Fibroblast of gingiva (primary cell): ENCODE measurements around the gene PRKG1.
A peak's percentile ranks its signal among the peaks of the same experiment; 100 is the strongest.
"Not testable (repeated sequence)": the region's sequence is repeated elsewhere in the genome, so short reads cannot be mapped to it uniquely, and the experiment has no call there.

Source experiments
- DNase-seq: peaks from one replicate; pipeline ENCODE4 v3.0.0-alpha.2; 2011; ENCODE audit warnings: low read depth

The PRKG1 gene

DNA sequence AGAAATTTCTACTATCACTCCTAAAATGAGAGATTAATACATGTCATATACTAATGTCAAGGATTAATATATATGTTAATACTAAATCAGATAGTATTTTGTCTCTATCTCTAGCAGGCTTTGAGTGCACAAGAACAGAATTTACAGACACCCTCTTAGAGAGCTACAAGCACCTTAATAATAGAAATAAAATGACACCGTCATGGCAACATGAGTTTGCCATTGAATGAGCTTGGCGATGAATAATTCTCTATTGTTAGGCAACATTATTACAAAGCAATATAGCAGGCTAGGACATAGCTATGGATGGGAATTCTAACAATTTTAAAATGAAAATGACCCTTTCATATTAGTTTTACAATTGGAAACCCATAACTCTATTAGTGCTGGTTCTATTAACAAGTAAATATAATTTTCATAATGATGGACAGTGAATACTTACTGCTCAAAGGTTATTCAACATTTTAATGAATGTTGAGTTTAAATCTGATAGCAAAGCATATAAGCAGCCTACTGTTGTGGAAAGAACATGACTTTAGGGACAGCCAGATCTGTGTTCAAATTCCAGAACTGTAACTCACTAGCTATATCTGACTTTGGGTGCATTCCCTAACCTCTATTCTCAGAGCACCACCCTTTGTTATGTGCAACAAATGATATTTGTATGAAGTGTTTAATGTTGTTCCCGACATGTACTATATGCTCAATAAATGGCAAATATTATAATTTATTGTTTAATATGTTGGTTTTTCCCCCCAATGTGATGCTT, 1055.3 kb downstream of the PRKG1 start:
- DNase-seq = no peak

DNA sequence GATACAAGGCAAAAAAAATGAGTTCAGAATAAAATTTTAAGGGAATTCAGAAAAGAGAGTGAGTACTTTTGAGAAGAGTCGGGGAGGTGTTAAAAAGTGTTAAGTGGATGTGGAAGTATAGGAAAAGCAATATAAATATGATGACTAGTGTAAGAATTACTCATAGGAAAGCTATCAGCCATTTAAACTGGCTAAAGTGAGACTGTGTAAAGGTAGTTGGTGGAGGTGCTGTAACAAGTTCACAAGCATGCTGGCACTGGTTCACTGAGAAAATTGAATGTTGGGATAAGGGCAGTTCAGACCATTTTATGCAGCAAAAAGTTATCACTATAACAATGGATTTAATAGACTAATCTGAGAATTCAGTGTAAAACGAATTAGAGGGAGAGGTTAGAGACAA, 1060.8 kb downstream of the PRKG1 start:
- DNase-seq = no peak

DNA sequence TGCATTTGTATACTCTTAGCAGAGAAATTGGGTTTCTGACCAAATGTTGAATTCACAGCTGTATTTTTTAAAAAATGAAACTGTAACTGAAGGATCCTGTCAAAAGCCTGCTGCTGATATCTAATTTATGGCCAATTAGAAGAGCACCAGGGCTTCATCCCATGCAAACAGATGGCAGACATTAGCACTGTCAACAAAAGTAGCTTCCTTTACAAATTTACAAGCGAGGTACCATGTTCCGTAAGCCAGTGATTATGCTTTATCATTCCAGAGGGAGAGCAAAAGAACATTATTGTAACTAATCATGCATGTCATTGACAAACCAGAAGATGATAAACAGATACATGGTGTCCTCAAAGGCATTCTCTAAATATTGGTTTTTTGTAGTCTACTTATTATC, 1062.6 kb downstream of the PRKG1 start:
- DNase-seq = no peak

DNA sequence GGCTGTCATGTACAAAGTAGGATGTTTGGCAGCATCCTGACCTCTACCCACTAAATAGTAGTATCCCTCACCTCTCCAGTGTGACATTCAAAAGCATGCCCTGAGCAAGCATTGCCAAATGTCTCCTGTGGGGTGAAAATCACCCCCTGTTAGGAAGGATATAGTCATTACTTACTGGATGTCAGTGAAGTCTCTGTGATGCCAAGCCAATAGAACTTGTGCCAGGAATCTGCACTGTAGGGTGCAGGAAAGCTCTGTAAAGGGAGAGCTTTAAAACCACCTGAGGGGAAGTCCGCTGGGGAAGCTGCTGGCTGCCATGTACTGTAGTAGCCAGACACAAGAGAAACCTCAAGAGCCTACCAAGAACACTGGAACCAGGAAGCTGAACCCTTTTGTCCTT, 1069.1 kb downstream of the PRKG1 start:
- no peak for DNase-seq

DNA sequence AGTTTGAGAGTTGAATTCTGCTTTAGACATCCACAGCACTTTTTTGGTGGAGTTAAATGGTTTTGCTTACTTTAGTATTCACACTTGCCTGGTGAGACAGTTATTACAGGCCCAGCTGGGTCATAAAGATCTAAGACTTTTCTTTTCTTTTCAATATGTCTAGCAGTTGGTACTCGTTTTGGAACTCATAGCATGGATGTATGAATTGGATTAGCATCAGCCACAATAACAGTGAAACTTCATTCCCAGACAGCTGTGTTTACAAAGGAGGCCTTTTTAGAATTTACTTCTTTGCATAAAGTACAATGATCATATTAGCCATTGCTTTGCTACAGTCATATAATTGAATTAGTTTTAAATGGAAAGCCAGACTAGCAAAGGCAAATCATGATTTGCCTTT, 1071.3 kb downstream of the PRKG1 start:
- no peak for DNase-seq

DNA sequence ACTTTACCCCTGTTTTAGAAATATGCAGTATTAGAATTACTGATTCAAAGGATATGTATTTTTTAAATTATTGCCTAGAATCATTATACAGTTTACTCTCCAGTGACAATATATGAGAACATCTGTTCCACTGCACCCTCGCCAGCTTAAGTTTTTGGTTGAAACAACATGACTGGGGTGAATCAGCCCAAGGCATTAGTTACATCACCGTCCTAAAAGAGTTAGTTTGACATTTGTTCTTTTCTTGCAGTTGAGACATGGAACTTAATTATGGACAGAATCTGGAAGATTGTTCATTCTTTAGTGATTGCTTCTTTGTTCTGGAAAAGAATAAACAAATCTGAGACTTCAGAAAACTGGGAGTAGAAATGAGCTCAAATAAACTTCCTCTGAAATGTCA, 1072.5 kb downstream of the PRKG1 start:
- DNase-seq = peak; percentile 54

DNA sequence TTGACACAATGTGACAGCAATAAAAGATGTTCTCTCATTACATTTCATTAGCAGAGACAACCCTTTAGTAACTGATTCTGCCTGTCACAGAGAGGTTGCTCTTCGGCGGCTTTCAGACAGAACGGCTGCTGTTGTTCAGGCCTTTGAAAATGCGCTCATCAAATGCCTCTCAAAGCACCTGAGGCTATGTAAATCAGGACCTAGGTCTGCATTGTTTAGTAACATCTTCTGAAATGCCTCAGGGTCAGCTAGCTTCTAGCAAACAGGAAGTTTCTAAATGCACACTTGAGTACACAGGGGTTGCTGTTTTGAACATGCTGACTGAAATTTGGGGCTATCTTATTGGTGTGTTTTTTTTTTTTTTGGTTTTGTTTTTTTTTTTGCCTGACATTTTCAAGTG, 1096.5 kb downstream of the PRKG1 start:
- no peak for DNase-seq

DNA sequence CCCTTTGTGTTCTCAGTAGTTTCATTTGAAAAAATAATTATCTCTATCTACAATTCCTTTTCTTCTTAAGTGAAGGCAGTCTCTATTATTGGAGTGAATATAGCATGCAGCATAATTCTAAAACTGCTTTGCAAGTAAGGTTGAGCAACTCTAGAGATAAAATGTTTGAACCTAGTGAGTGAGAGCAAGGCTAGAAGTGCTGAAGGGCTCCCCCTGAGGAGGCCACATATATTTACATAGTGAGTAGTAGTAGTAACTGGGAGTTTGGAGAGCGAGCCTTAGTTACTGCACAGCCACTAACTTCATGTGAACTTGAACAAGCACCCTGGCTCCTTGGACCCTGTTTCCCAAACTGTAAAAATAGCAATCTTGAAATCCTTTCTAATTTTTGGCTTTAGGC, 1098.3 kb downstream of the PRKG1 start:
- DNase-seq = no peak

DNA sequence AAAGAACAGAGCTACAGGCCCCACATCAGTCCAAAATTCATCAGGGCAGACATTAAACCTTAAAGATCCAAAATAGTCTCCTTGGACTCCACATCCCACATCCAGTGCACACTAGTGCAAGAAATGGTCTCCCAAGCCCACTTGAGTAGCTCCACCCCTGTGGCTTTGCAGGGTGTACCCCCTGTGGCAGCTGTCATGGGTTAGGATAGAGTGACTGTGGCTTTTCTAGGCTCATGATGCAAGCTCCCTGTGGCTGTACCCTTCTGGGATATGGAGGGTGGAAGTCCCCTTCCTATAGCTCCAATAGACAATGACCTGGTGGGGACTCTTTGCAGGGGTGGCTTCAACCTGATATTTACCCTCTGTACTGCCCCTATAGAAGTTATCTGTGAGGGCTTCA, 1111.0 kb downstream of the PRKG1 start:
- DNase-seq = no peak

DNA sequence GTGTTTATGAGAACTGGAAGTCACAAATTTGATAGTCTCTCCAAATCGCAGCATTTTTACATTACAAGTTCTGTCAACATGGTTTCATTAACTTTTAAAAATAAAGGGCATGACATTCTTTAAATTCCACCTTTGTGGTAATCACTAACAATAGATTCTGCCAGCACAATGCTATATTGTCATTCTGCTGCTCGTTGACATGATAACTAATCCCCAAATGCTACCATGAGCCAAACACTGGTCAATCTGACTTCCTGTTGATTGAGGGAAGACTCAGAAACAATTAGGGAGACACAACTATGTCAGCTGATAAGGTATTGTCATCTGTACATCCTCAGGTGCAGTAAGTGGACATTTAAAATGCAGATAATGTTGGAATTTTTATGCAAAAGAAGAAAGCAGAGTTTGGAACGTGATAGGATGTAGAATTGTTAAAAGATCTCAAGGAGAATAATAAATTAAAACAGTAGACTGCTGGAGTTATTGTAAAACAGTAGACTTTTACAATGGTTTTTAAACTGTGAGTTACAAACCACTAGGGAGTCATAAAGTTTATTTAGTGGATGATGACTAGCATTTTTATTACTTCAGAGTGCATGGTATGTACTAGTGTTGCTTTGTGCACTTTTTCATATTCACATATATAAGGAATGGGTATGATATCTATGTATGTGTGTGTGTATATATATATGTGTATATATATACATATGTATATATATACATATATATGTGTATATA, 1113.4 kb downstream of the PRKG1 start:
- DNase-seq = no peak

DNA sequence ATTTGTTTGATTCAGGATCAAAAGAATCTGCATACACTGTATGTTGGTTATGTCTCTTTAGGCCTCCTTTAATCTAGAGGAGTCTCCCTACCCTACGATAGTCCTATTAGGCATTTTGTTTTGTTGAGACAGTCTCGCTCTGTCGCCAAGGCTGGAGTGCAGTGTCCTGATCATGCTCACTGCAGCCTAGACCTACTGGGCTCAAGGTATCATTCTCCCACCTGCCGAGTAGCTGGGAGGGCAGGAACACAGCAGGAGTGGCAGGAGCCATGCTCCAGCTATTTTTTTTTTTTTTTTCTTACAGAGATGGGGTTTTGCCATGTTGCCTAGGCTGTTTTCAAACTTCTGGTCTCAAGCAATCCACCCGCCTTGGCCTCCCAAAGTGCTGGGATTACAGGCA, 1116.8 kb downstream of the PRKG1 start:
- no peak for DNase-seq

DNA sequence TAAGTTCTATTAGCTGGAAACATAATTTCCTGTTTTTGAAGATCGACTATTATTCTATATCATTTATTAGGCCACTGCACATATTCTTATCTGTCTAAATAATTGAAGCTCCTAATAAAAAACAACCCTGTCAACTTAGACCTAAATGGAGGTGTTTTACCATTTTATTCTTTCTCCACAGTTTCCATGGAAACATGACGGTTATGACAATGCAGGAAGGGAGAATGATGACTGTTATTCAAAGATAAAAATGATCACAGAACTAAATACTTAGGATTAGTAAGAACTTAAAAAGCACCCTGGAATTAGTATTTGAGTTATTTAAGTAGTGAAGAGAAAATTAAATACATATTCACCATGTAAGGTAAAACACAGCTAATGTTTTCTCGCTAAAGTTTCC, 1119.9 kb downstream of the PRKG1 start:
- no peak for DNase-seq

DNA sequence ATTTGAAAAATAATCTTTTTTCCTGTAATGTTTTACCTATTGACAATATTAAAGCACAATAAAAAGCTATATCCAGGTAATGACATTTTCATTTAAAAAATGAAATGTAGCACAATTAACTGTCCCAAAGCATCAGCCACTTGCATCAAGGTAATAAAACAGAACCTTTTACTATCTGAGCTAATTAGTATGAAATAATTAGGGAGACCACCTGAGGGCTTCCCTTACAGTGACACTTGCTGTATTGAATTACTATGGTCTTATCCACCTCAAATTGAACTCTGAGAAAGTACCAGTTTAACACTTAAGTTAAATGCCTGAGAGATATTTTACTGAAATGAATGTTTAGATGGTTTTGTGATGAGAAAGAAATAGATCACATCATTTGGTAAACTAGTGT, 1120.4 kb downstream of the PRKG1 start:
- no peak for DNase-seq

DNA sequence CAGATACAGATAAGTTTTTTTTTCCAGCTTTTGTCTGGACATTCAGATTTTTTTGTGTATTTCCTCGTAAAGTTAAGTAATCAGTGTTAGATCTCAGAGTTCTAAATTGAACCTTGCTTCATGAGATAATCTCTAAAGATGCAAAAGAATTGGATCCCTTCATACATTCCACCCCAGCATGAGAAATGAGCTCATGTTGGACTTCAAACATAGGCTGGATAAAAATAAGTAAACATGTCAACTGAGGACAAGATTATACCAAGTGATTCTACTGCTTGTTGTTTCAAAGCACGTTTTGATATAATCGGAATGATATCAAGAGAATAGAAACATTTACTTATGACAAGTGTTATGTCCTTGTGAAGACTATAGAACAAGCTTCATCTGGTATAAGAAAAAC, 1122.8 kb downstream of the PRKG1 start:
- no peak for DNase-seq

DNA sequence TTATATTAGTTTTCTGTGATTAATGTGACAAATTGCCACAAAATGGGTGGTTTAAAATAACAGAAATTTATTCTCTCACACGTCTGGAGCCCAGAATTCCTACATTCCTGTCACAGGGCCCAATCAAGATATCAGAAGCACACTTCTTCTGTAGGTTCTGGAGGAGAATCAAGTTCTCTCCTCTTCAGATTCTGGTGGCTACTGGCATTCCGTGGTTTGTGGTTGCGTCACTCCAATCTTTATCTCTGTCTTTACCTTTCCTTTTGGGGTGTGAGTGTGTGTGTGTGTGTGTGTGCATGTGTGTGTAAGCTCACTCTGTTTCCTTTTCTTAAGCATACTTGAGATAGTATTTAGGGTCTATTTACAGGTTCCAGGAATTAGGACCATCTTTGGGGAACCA, 1124.3 kb downstream of the PRKG1 start:
- no peak for DNase-seq

DNA sequence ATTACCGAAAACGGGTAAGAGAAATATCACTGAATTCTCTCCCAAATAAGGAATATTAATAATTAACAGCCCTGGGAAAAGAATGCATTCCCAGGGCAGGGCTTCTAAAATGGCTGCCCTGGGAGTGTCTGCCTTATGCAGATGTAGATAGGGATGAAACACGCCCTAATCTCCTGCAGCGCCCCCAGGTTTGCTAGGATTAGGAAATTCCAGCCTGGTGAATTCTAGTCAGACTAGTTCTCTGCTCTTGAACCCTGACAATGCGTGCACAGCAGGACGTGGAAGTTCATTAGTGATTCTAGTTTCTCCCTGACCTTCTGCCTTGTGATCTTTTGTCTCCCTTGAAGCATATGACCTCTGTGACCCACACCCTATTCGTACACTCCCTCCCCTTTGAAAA, 1130.6 kb downstream of the PRKG1 start:
- DNase-seq = not testable (repeated sequence)

DNA sequence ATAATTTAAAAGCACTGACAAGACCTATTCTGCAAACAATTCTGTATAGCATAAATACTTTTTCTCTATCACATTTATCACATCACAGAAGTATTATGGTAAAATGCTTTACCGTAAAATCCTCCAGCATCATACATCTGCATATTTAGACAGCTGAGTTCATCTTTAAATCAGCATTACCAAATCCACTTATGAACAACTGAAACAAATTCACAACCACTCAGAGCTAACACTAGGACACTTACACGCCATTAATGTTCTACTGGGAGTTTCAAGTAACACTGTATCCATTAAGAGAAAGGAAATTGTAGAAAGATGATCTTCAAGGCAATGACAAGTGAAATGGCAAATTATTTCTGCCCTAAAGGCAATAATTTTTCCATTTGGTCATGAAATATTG, 1134.1 kb downstream of the PRKG1 start:
- DNase-seq = no peak

DNA sequence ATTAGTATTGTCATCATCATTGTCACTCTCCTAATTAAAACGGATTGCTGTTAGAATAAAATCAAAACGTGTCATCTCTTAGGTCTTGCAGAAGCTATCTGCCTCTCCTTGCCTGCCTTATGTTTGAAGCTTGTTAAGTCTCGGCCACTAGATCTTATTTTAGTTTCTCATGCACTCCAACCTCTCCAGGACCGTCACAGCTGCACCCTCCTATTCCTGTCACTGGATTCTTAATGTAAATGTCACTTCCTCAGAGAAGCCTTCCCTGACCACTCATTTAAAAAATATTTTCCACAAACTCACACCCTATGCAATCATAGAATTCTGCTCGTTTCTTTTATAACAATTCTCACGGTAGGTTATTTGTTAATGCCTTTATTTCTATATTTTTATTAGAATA, 1135.9 kb downstream of the PRKG1 start:
- no peak for DNase-seq

DNA sequence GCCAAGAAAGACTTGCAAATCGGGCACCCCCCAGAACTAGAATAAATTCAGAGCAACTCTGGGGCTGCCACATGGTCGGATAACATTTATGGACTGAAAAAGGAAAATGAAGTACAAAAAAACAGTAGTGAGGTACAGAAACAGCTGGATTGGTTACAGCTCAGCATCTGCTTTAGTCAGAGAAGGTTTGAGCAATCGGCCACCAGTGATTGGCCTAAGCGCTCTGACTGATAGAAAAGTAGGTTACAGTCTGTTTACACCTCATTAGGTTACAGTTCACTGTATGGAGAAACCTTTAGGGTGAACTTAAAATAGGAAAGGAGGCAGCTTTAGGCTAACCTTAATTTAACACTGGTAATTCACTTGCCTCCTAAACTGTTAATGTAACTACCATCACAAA, 1137.8 kb downstream of the PRKG1 start:
- peak; percentile 29 for DNase-seq

DNA sequence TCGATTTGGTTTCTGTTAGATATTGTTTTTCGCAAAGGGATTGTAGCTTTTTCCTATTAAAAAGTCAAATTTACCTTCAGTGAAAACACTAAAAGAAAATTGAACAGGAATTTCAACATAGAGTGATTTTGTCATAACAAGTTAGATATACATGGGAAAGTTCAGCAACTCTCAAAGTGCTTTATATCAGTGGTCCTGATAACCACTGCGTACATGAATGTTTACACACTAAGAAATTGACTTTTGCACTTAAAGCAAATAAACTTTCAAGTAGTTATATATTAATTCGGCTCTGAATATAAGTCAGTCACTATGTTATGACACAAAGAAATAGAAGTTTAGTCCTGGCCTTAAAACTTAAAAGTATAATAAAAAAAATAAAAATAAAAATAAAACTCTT, 1138.5 kb downstream of the PRKG1 start:
- DNase-seq = no peak

DNA sequence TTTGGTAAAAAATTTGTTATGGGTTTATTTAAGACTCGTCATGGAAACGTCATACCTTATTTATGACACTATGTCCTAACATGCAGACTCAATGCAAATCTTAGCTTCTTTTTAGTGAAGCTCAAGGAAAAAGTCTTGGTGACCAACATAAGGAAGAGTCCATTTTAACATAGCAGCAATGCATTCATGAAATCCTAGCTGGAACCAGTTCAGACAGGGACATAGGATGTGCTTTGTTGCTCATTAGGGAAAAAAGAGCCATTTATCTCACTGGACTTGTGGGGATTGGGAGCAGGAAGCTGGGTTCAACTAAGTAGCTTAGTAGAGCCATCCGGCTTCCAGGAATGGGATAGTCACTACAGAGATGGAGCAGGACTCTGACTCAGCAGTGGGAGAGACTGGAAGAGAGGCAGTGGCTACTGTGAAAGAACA, 1139.0 kb downstream of the PRKG1 start:
- no peak for DNase-seq

DNA sequence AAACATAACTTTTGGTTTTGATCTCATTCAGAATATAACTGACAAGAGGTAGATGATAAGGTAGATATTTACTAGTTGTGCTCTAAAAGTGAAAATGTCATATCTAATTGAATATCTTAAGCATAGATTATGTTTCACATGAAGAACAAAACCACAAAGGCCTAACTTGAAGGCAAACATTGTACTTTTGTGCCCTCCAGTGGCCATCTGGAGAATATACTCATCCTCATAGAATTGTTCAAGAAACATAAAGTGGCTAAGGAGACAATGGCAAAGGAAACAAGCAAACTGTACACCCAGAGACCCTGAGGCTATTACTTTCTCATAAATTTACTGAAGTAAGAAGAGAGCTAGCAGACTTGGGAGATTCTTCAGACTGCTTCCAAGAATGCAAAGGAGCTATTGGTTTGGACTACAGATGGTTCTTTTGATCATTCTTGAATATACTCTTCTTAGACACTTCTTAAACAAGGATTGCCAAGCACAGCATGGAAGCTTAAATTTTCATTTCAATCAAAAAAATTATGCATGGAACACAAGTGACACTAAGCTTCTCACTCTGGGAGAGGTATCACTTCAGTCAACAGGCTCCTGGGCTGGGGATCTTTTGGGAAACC, 1141.6 kb downstream of the PRKG1 start:
- DNase-seq = peak; percentile 54

DNA sequence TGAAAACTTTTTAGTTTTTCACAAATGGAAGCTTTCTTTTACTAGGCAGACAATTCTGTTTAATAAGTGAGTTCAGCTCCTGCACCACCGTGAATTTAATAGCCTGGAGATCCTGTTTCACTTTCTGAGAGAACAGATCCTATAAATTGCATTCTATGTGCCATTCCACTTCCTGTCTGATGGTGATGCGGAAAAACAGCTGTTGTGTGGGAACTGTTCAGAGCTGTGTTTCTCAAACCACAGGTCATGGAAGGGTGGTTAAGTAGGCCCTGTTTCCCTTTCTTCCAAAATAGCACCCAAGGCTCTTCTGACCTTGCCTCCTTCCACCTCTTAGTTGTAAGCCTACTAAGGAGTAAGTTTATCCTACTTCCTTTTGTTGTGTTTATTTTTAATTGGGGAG, 1142.6 kb downstream of the PRKG1 start:
- DNase-seq = peak; percentile 44
